ACC112 (cell line): Measurements from ENCODE around the gene HAND2.

ENCODE experiments used
- H2AFZ ChIP-seq: fragments of 200-600 bp; sonication (generic); one replicate; pipeline ENCODE4 v1.6.0; 2017; ENCODE audit warnings: antibody characterized with exemption, low read length; ENCODE audit not compliant: unreplicated experiment
- H3K27ac ChIP-seq: fragments of 200-600 bp; sonication (generic); 2 replicates; pipeline ENCODE4 v1.5.1; 2014; ENCODE audit warnings: low read depth, mild to moderate bottlenecking, antibody characterized with exemption, low read length, moderate library complexity
- H3K27me3 ChIP-seq: fragments of 200-600 bp; sonication (generic); 2 replicates; pipeline ENCODE4 v1.6.1; 2014; ENCODE audit warnings: mild to moderate bottlenecking, antibody characterized with exemption, low read length, moderate library complexity, mixed read lengths; ENCODE audit not compliant: insufficient read depth
- H3K36me3 ChIP-seq: fragments of 200-600 bp; sonication (generic); 2 replicates; pipeline ENCODE4 v1.6.1; 2016; ENCODE audit warnings: mild to moderate bottlenecking, antibody characterized with exemption, low read length, moderate library complexity, mixed read lengths; ENCODE audit not compliant: insufficient read depth
- H3K4me1 ChIP-seq: fragments of 200-600 bp; sonication (generic); one replicate; pipeline ENCODE4 v1.6.1; 2016; ENCODE audit warnings: low read length, mixed read lengths; ENCODE audit not compliant: insufficient read depth, unreplicated experiment, control insufficient read depth
- H3K4me3 ChIP-seq: fragments of 200-600 bp; sonication (generic); 2 replicates; pipeline ENCODE4 v1.5.1; 2014; ENCODE audit warnings: mild to moderate bottlenecking, low read depth, low read length
- H3K79me2 ChIP-seq: fragments of 200-600 bp; sonication (generic); one replicate; pipeline ENCODE4 v1.6.0; 2016; ENCODE audit warnings: low read length; ENCODE audit not compliant: control insufficient read depth, unreplicated experiment, insufficient read depth

Gene HAND2

DNA sequence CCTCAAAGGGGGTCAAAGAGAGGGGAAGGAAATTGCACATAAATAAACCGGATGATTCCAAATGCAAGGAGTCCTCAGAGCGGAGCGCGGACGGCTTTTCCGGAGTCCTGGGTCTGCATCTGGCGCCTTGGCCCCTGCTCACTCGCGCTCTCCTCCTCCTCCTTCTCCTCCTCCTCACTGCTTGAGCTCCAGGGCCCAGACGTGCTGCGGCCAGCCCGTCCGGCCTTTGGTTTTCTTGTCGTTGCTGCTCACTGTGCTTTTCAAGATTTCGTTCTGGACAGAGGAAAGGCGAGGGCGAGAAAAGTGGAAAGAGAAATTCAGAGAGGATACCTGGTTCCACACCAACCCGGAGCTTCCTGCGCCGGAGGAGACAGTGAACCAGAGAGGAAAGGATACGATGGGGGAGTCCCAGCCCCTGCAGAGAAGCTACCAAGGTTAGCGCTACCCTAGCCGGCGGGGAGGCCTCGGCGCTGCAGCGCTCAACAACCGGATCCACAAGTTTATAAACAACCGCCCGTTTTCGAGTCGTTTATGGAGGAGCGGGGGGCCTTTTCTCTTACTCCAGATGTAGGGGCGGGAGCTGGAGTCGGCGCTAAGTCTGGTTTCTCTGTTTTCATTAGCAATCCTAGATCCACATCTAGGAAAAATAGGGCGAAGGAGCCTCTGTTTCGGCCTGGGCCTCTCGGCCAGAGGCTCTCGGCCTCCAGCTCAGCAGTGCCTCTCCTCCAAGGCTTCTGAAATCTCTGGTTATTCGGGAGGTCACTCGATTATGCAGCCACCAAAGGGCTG is 2.7 kb downstream of the HAND2 start:
- H2AFZ ChIP-seq, result peak overlapping the region; percentile 62
- peak overlapping the region; percentile 96 for H3K4me3 ChIP-seq
- H3K27ac ChIP-seq, result peak overlapping the region; percentile 75
- peaks cover 10% of the 10 kb centered on the region for H3K4me1 ChIP-seq
- H3K36me3 ChIP-seq, result no peaks in the 10 kb centered on the region
- H3K27me3 ChIP-seq, result no peaks in the 10 kb centered on the region
- H3K79me2 ChIP-seq, result peaks cover 42% of the 10 kb centered on the region

DNA sequence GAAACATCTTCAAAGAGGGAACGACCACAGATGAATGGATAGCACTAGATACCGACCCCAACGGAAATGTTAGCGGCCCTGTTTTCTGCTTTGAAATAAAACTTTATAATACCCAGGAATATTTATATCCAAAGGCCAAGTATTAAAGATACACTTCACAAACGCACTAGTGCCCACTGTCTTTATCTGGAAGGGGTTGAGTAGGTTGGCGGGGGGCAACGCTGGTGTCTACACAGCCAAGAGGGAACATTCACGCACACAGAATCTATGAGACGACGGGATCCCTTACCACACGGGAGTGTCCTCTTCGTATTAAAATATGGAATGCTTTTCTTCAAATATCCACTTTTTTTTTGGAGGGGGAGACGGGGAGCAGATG is 3.3 kb downstream of the HAND2 start:
- H3K4me1 ChIP-seq, result peaks cover 12% of the 10 kb centered on the region

DNA sequence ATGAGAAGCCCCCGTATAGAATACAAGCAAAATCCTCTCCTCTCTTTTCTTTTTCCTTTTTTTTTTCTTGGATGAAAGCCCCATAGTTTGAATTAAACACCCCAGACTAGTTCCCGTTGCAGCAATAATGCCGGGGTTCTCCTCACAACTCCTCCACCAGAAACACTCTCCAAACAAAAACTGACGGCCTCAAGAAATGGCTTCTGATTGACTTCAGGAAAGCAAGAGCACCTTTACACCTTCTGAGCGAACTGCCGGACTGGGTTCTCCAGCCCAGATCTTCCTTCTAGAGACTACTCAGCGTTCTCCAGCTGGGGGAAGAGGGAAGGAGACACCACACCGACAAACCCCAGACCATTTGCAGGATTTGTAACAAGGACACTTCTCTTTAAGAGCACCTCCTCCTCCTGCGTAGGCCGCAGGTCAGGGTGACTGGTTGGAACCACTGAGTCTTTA is 4.0 kb downstream of the HAND2 start:
- peaks cover 17% of the 10 kb centered on the region for H3K4me1 ChIP-seq
- peak overlapping the region; percentile 75 for H3K27ac ChIP-seq
- peaks cover 40% of the 10 kb centered on the region for H3K79me2 ChIP-seq
- H3K36me3 ChIP-seq, result no peaks in the 10 kb centered on the region
- peak overlapping the region; percentile 62 for H2AFZ ChIP-seq
- H3K4me3 ChIP-seq, result peak overlapping the region; percentile 96
- H3K27me3 ChIP-seq, result no peaks in the 10 kb centered on the region

More for the DNA sequence above, 3.3 kb downstream of the HAND2 start:
- Histone ChIP-seq H2AFZ (peak overlapping the region; percentile 62), H3K27me3 (no peaks in the 10 kb centered on the region), H3K36me3 (no peaks in the 10 kb centered on the region), H3K27ac (peak overlapping the region; percentile 75), H3K4me3 (peak overlapping the region; percentile 96), H3K79me2 (peaks cover 42% of the 10 kb centered on the region)

DNA sequence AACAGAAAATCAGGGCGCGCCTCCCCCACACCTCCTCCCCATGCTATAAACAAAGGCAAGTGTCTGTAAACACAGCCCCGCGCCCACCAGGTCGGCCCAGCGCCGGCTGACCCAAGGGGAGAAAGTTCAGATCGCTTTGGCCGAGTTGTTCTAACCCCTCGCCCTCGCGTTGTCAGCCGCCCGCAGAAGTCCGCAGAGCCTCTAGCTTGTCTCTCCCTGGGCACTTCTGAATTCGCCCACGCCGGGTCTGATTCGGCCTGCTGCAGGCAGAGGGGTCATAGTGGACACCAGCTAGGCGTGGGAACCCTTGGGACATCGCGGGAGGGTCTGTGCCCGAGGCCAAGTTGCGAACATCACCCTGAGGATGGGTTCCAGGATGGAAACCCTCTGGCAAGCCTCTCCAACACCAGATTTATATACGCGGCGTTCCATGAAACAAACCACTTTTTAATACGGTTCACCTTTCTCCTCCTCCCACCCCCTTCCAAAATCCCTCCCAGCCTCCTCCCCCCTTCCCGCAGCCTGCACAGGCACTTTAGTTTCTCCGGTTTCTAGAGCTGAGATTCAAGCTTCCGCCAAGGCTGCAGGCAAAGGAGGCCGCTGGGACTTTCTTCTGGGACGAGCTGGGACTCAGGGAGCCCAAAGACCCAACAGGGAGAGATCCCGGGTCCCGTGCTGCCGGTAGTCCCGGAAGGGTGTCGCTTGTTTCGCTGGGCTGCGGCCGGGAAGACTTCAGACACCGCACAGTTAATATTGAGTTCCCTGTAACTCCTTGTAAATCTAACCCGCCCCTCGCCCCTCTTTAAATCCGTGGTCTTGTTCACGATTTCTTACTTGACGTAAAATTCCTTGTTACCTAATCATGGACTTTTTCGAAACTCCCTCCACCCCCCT is 4.7 kb downstream of the HAND2 start:
- no peaks in the 10 kb centered on the region for H3K36me3 ChIP-seq
- peaks cover 37% of the 10 kb centered on the region for H3K79me2 ChIP-seq
- peak overlapping the region; percentile 75 for H3K27ac ChIP-seq
- peak overlapping the region; percentile 96 for H3K4me3 ChIP-seq
- H3K27me3 ChIP-seq, result no peaks in the 10 kb centered on the region
- H3K4me1 ChIP-seq, result peaks cover 17% of the 10 kb centered on the region
- peak overlapping the region; percentile 62 for H2AFZ ChIP-seq

DNA sequence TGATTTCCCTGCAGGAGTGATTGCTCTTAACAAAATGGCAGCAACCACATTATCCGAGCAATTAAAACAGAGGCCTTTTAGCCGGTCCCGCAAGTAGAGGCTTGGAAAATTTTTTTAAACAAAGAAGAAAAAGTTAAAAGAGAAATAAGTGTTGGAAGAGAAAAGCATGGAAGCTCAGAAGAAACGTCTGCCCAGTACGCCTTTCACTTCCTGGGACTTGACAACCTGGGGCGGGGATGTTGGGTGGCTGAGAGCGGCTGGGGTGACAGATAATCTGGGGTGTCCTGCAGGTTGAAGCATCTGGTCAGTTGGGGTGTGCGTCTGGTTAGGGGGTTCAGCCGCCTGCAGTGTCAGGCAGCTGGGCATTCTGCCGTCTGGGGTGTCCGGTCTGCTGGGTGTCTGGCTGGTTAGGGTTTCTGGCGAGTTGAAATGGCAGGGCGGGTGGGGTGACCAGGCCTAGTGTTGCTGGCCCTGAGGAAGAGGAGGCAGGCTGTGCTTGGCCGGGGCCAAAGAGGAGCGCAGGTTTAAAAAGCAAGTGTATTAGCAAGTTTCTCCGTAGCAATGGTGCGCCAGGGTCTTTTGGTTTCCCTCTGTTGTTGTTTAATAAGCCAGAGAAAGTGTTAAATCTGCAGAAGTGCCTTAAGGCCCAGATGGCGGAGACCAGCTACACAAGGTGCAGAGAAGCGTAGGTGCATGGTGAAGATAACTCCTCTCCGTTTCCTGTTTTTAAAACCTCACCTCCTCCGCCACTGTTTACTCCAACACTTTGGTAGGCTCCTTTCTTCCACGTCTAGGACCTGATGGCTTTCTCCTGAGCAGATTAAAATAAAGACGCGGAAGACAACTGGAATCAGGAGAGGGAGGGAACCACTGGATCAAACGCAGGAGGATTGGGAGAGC is 5.6 kb downstream of the HAND2 start:
- H3K27me3 ChIP-seq, result no peaks in the 10 kb centered on the region
- H3K79me2 ChIP-seq, result peaks cover 32% of the 10 kb centered on the region

DNA sequence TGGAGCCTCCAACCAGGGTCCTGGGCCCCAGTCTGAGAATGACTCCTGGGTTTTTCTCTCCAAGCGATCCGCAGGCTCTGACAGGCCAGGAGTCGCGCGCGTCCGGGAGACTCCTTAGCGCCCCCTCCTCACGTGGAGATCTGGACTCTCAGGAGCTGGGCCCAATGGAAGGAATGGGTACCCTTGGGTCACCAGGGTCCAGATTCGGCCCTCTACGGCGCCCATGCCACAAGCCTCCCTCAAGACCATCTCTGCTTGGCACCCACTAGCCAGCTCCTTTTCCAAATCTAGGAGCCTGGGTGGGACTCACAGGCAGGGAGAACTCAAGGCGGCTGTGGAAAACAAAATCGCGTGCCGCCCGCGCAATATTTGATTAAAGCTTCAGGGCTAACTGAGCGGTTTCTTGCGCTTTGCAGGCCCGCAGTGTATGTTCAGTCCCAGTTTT is 7.1 kb downstream of the HAND2 start:
- no peaks in the 10 kb centered on the region for H3K27me3 ChIP-seq
- H3K4me1 ChIP-seq, result peaks cover 17% of the 10 kb centered on the region
- H3K36me3 ChIP-seq, result no peaks in the 10 kb centered on the region
- peak overlapping the region; percentile 85 for H3K27ac ChIP-seq
- H3K4me3 ChIP-seq, result peak overlapping the region; percentile 80
- peaks cover 21% of the 10 kb centered on the region for H3K79me2 ChIP-seq
- H2AFZ ChIP-seq, result peak overlapping the region; percentile 87

More for the DNA sequence above, 5.6 kb downstream of the HAND2 start:
- peak overlapping the region; percentile 62 for H2AFZ ChIP-seq
- H3K4me1 ChIP-seq, result peaks cover 17% of the 10 kb centered on the region
- peak overlapping the region; percentile 75 for H3K27ac ChIP-seq
- H3K4me3 ChIP-seq, result peak overlapping the region; percentile 96
- H3K36me3 ChIP-seq, result no peaks in the 10 kb centered on the region

DNA sequence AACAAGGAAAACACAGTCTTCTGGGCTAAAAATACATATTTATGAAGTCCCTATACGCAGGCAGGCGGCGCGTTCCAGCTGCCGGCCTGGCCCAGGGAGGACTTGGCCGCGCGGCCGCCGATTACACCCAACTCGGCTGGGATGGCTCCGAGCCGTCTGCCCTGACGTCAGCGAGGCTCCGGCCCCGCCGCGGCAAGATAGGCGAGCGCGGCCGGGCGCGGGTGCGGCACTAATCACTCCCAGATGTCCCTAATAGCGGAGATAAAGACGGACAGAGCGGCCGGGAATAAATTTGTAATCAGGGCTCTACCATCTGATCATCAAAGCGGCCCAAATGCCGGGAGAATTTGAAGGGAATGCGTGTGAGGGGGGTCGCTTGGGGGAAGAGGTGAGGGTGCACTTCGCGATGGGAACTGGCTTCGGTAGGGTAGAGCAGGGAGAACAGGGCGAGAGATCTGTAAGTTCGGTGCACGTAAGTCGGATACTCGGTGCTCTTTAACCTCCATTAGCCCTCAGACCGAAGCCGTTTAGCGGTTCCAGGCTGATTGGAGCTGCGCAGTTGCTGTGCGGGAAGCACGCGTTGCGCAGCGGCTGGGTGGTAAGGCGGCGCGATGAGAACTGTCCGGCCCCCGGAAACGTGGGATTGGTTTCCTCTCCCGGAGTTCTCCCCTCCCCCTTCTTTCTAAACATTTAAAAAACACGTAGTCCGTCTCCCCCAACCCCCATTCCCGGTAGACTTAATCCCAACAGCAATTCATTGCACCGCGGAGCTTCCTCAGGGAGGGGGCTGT is 7.7 kb downstream of the HAND2 start:
- H2AFZ ChIP-seq, result peak overlapping the region; percentile 87
- H3K79me2 ChIP-seq, result peaks cover 15% of the 10 kb centered on the region
- no peaks in the 10 kb centered on the region for H3K36me3 ChIP-seq
- peak overlapping the region; percentile 80 for H3K4me3 ChIP-seq
- H3K4me1 ChIP-seq, result peaks cover 17% of the 10 kb centered on the region
- no peaks in the 10 kb centered on the region for H3K27me3 ChIP-seq
- peak overlapping the region; percentile 85 for H3K27ac ChIP-seq

DNA sequence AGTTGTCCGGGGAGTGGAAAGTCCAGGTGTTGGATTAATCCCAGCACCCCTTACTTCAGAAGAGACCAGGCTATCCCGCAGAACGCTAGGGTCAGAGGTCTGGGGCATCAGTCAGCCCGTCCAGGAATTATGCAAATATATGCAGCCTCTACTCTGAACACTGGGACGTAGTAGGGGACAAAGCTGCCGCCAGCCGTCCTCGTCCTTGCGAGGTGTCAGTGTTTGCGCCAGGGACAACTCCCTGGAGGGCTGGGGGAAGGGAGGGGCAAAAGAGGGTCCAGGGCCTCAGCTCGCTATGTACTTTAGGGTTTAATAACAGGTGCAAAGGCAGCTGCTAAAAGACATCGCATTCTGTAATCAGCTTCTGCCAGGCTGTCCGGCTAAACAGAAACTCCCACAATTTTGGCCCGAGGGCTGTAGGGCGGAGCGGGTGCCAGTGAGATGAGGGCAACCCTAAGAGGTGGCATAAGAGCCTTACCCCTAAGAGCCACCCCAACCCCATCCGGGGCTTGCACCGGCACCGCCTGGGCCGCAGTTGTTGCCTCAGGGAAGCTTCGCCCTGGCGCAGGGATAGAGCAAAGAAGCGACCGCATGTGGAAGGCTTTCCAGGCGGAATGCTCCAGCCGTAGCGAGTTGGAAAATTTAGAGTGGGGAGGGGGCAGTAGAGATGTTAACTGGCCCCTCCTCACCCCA is 8.4 kb downstream of the HAND2 start:
- H3K27me3 ChIP-seq, result no peaks in the 10 kb centered on the region
- peak overlapping the region; percentile 85 for H3K27ac ChIP-seq
- H3K36me3 ChIP-seq, result no peaks in the 10 kb centered on the region
- H3K4me3 ChIP-seq, result peak overlapping the region; percentile 80
- peak overlapping the region; percentile 77 for H2AFZ ChIP-seq
- H3K79me2 ChIP-seq, result peaks cover 7% of the 10 kb centered on the region
- H3K4me1 ChIP-seq, result peaks cover 17% of the 10 kb centered on the region

DNA sequence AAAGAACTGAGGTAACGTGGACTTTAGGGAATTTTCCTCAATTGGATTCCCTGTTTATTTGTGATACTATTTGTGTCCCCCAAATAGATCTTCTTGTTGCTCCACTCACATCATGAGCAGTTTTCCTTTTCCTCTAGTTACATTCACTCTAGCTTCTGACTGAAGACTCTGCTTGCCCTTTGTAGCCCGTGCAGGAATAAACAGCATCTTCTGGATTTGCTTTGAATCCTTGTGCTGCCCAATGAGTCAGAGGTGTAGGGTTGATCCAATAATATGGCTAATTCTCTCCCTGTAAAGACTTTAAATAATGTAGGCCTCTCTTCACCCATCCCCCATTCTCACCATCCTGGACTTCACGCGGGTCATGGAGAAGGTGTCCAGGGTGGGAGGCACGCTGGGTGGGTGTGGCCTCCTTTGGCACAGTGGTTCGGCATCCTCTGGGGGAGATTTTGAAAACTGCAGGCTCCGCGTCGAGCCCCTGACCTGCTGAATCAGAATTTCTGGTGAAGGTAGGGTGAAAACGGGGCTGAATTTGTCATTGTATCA is 9.0 kb downstream of the HAND2 start:
- H2AFZ ChIP-seq, result no peak overlapping the region
- no peaks in the 10 kb centered on the region for H3K36me3 ChIP-seq
- H3K79me2 ChIP-seq, result peaks cover under 1% of the 10 kb centered on the region
- peaks cover 17% of the 10 kb centered on the region for H3K4me1 ChIP-seq
- H3K27ac ChIP-seq, result no peak overlapping the region
- H3K4me3 ChIP-seq, result no peak overlapping the region
- no peaks in the 10 kb centered on the region for H3K27me3 ChIP-seq
